Mesenchymal stem cell (in vitro differentiated cells and primary cell): ENCODE measurements around the gene RASL10A.
A peak's percentile ranks its signal among the peaks of the same experiment; 100 is the strongest.

Source experiments
- DNase-seq: peaks from one replicate; pipeline ENCODE4 v3.0.0-alpha.2; 2013
- H2AFZ ChIP-seq: one replicate; pipeline ENCODE4 v1.6.1; 2013; ENCODE audit warnings: low read depth, mild to moderate bottlenecking, control low read depth, inconsistent platforms, low read length, moderate library complexity
- H2AK5ac ChIP-seq: 2 replicates; pipeline ENCODE4 v1.6.1; 2013; ENCODE audit warnings: low read length, moderate library complexity, mild to moderate bottlenecking, inconsistent platforms; ENCODE audit not compliant: severe bottlenecking
- H2BK120ac ChIP-seq: one replicate; pipeline ENCODE4 v1.6.1; 2013; ENCODE audit warnings: low read depth, mild to moderate bottlenecking, inconsistent platforms, low read length, moderate library complexity
- H2BK12ac ChIP-seq, 2 experiments: one replicate each; pipeline ENCODE4 v1.6.1; 2013; ENCODE audit warnings: inconsistent platforms in 2 of 2, low read length in 2 of 2, mild to moderate bottlenecking in 2 of 2, moderate library complexity in 2 of 2, control low read depth in 1 of 2
- H2BK15ac ChIP-seq: one replicate; pipeline ENCODE4 v1.6.1; 2013; ENCODE audit warnings: mild to moderate bottlenecking, low read depth, inconsistent platforms; ENCODE audit not compliant: poor library complexity, severe bottlenecking
- H2BK5ac ChIP-seq: 2 replicates; pipeline ENCODE4 v1.6.1; 2013; ENCODE audit warnings: low read depth, mild to moderate bottlenecking, low read length, control low read depth, inconsistent platforms; ENCODE audit not compliant: poor library complexity, severe bottlenecking
- H3K14ac ChIP-seq, 2 experiments: one replicate each; pipeline ENCODE4 v1.6.1; 2013; ENCODE audit warnings: inconsistent platforms in 2 of 2, low read length in 2 of 2, control low read depth in 1 of 2, mild to moderate bottlenecking in 1 of 2, moderate library complexity in 1 of 2
- H3K18ac ChIP-seq, 2 experiments: one replicate each; pipeline ENCODE4 v1.6.1; 2013; ENCODE audit warnings: inconsistent platforms in 2 of 2, low read length in 2 of 2, control low read depth in 1 of 2, low read depth in 1 of 2, mild to moderate bottlenecking in 1 of 2
- H3K23ac ChIP-seq, 2 experiments: one replicate each; pipeline ENCODE4 v1.6.1; 2013; ENCODE audit warnings: inconsistent platforms in 2 of 2, low read length in 2 of 2, mild to moderate bottlenecking in 2 of 2, moderate library complexity in 2 of 2, control low read depth in 1 of 2
- H3K27ac ChIP-seq: 2 replicates; pipeline ENCODE4 v1.5.1; 2013; ENCODE audit warnings: mild to moderate bottlenecking, moderate library complexity, low read length, control low read depth, inconsistent platforms; ENCODE audit not compliant: poor library complexity, severe bottlenecking
- H3K27me3 ChIP-seq, 2 experiments: 2 replicates each; pipeline versions ENCODE4 v1.6.1 to v1.7.0; 2013; ENCODE audit warnings: low read length in 2 of 2, mild to moderate bottlenecking in 2 of 2, moderate library complexity in 2 of 2, control low read depth in 1 of 2, inconsistent platforms in 1 of 2; ENCODE audit not compliant: control insufficient read depth in 1 of 2, insufficient read depth in 1 of 2
- H3K36me3 ChIP-seq, 2 experiments: 2 replicates each; pipeline versions ENCODE4 v1.6.1 to v1.7.0; 2013; ENCODE audit warnings: low read length in 2 of 2, control low read depth in 1 of 2, inconsistent platforms in 1 of 2, low read depth in 1 of 2, mild to moderate bottlenecking in 1 of 2; ENCODE audit not compliant: insufficient read depth in 2 of 2, control insufficient read depth in 1 of 2
- H3K4ac ChIP-seq, 2 experiments: one replicate each; pipeline ENCODE4 v1.6.1; 2013; ENCODE audit warnings: inconsistent platforms in 2 of 2, low read length in 2 of 2, mild to moderate bottlenecking in 2 of 2, moderate library complexity in 2 of 2, control low read depth in 1 of 2, low read depth in 1 of 2
- H3K4me1 ChIP-seq: 2 replicates; pipeline ENCODE4 v1.6.1; 2013; ENCODE audit warnings: low read depth, low read length, control low read depth; ENCODE audit not compliant: control insufficient read depth, insufficient read depth
- H3K4me2 ChIP-seq: 2 replicates; pipeline ENCODE4 v1.6.1; 2013; ENCODE audit warnings: low read length, mild to moderate bottlenecking, inconsistent platforms; ENCODE audit not compliant: poor library complexity, severe bottlenecking
- H3K4me3 ChIP-seq, 2 experiments: 2 replicates each; pipeline versions ENCODE4 v1.5.1 to v1.7.0; 2013; ENCODE audit warnings: low read length in 2 of 2, mild to moderate bottlenecking in 2 of 2, control low read depth in 1 of 2, low read depth in 1 of 2; ENCODE audit not compliant: insufficient read depth in 1 of 2
- H3K79me1 ChIP-seq: replicated peaks from 2 replicates; pipeline ENCODE4 v1.6.1; 2013; ENCODE audit warnings: mild to moderate bottlenecking, control low read depth, low read length, inconsistent platforms; ENCODE audit not compliant: poor library complexity, severe bottlenecking
- H3K9ac ChIP-seq: 2 replicates; pipeline ENCODE4 v1.7.0; 2013; ENCODE audit warnings: mild to moderate bottlenecking, low read length, moderate library complexity
- H3K9me3 ChIP-seq: 2 replicates; pipeline ENCODE4 v1.7.0; 2013; ENCODE audit warnings: mild to moderate bottlenecking, low read length; ENCODE audit not compliant: control insufficient read depth
- H4K8ac ChIP-seq: one replicate; pipeline ENCODE4 v1.6.1; 2013; ENCODE audit warnings: inconsistent platforms, mild to moderate bottlenecking, low read length, moderate library complexity
- H4K91ac ChIP-seq: one replicate; pipeline ENCODE4 v1.6.1; 2013; ENCODE audit warnings: mild to moderate bottlenecking, low read length, inconsistent platforms
- WGBS: methylation state at CpG from one replicate; pipeline ENCODE4 v1.1.7; 2013; ENCODE audit warnings: mixed read lengths; 5-methylcytosine and 5-hydroxymethylcytosine counted together

Gene RASL10A

DNA sequence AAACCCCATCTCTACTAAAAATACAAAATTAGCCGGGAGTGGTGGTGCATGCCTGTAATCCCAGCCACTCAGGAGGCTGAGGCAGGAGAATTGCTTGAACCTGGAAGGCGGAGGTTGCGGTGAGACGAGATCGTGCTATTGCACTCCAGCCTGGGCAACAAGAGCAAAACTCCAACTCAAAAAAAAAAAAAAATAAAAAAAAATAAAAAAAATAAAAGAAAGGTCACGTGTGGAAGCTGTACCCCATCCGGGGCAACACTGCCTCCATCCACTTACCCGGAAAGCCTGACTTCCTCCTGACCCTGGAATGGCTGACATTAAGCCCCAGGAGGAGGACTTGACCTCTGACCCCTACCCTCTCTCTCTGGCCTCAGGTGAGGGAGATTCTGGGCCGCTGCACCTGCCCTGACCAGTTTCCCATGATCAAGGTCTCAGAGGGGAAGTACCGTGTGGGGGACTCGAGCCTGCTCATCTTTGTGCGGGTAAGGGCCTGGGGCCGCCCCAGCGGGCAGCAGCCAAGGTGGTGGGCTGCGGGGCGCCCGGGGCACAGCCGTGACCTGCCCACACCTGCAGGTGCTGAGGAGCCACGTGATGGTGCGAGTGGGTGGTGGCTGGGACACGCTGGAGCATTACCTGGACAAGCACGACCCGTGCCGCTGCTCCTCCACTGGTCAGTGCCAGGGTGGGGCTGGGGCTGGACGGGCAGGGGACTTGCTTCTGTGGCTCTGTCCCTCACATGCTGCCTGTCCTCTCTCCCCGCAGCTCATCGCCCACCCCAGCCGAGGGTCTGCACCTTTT, 5.2 kb downstream of the RASL10A start:
- Histone ChIP-seq H4K91ac (peak overlapping the region; percentile 52), H2AFZ (no peak overlapping the region)
- DNase-seq: peak; percentile 23

DNA sequence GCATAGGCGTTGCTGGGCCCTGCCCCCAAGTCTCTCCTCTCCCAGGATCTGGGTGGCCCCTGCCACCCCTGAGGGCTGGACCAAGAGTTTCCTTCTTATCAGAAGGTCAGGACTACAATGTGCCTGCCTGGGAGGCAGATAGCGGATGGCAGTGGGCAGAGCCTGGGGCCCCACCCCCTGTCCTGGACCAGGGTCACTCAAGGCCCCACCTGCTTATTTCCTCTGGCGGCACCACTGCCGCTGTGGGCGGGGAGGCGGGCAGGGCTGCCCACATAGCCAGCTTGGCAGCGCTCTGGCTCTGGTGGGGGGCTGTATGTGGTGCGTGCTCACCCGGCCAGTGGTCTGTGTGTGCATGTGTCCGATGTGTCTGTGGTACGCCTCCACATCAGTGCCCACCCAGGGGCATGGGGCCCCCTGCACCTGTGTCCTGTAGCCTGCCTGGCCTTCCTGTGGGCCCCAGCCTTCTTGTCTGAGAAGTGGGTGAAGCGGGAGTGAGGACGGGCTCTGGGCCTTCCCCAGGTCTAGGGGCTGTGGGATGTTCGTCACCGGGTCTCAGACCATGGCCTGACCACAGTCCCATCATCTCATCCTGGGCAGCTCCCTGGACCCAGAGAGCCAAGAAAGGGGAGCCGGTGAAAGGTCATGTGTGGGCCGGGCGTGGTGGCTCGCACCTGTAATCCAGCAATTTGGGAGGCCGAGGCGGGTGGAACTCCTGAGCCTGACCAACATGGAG, 6.0 kb downstream of the RASL10A start:
- 94% methylated on average over 20 of the region's 21 CpGs for WGBS
- peak overlapping the region; percentile 11 for H3K27ac ChIP-seq

More for the DNA sequence above, 5.2 kb downstream of the RASL10A start:
- Histone ChIP-seq H3K4me3 (no peak overlapping the region), H2BK15ac (no peak overlapping the region), H3K18ac (peak overlapping the region in 1 of 2 experiments; percentile 25), H4K8ac (no peak overlapping the region), H3K9me3 (no peaks in the 10 kb centered on the region), H3K4me1 (peaks cover 60% of the 10 kb centered on the region), H2BK12ac (peak overlapping the region in 1 of 2 experiments; percentile 2), H3K4me2 (peak overlapping the region; percentile 34), H3K27ac (no peak overlapping the region), H3K23ac (no peak overlapping the region), H3K79me1 (peaks cover 23% of the 10 kb centered on the region), H3K9ac (peak overlapping the region; percentile 17), H3K27me3 (peaks cover 14 to 26% of the 10 kb centered on the region in 2 experiments), H3K4ac (no peak overlapping the region), H3K36me3 (peaks cover 4 to 43% of the 10 kb centered on the region in 2 experiments), H2BK120ac (no peak overlapping the region), H3K14ac (no peak overlapping the region), H2BK5ac (no peak overlapping the region), H2AK5ac (peak overlapping the region; percentile 37)
- WGBS: 80% methylated on average over 24 of the region's 28 CpGs

DNA sequence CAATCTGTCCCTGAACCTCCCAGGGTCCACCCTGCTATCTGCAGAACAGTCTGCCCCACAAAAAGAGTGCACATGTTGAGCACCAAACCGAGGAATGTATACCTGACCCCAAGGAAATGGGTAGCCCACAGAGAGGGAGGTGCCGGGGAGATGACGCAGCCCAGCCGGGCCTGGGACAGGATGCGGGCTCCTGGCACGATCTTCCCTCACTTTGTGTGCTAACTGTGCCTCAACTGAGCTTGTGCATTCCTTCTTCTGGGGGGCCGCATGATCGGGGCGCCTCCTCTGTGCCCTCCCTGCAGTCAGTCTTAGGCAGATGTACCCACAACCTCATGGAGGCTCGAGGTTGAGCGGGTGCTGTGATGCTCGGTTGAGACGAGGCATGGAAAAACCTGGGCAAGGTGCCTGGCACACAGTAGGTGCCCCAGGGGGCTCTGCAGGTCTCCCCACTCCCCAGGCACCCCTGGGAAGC, 6.7 kb downstream of the RASL10A start:
- WGBS: 72% methylated on average over 13 of the region's 13 CpGs
- no peak overlapping the region for H3K4ac ChIP-seq
- H2BK120ac ChIP-seq: no peak overlapping the region
- H3K23ac ChIP-seq: no peak overlapping the region
- peaks cover 23% of the 10 kb centered on the region for H3K79me1 ChIP-seq
- peaks cover 52% of the 10 kb centered on the region for H3K4me1 ChIP-seq
- peak overlapping the region; percentile 33 for H2AK5ac ChIP-seq
- peaks cover 4 to 43% of the 10 kb centered on the region in 2 experiments for H3K36me3 ChIP-seq
- H2BK15ac ChIP-seq: no peak overlapping the region
- peak overlapping the region in 1 of 2 experiments; percentile 96 for H3K4me3 ChIP-seq
- peak overlapping the region; percentile 53 for H3K9ac ChIP-seq
- no peak overlapping the region for H2BK5ac ChIP-seq
- peak; percentile 45 for DNase-seq
- H4K91ac ChIP-seq: no peak overlapping the region
- H3K27me3 ChIP-seq: peaks cover 4 to 12% of the 10 kb centered on the region in 2 experiments
- no peak overlapping the region for H2BK12ac ChIP-seq
- no peak overlapping the region for H4K8ac ChIP-seq
- H2AFZ ChIP-seq: no peak overlapping the region
- no peak overlapping the region for H3K14ac ChIP-seq
- no peaks in the 10 kb centered on the region for H3K9me3 ChIP-seq
- H3K18ac ChIP-seq: no peak overlapping the region
- H3K4me2 ChIP-seq: peak overlapping the region; percentile 54
- H3K27ac ChIP-seq: peak overlapping the region; percentile 11

More for the DNA sequence above, 6.0 kb downstream of the RASL10A start:
- H2BK12ac ChIP-seq: peak overlapping the region in 1 of 2 experiments; percentile 47
- H2BK15ac ChIP-seq: no peak overlapping the region
- peaks cover 11 to 19% of the 10 kb centered on the region in 2 experiments for H3K27me3 ChIP-seq
- no peak overlapping the region for H3K14ac ChIP-seq
- no peak overlapping the region for H3K23ac ChIP-seq
- peak overlapping the region; percentile 47 for H2AK5ac ChIP-seq
- peak; percentile 12 for DNase-seq
- H3K4me3 ChIP-seq: peak overlapping the region in 1 of 2 experiments; percentile 96
- peaks cover 4 to 43% of the 10 kb centered on the region in 2 experiments for H3K36me3 ChIP-seq
- H2AFZ ChIP-seq: no peak overlapping the region
- peaks cover 23% of the 10 kb centered on the region for H3K79me1 ChIP-seq
- H2BK5ac ChIP-seq: no peak overlapping the region
- H3K4ac ChIP-seq: no peak overlapping the region
- H4K8ac ChIP-seq: no peak overlapping the region
- H3K4me2 ChIP-seq: peak overlapping the region; percentile 54
- no peak overlapping the region for H2BK120ac ChIP-seq
- H3K9me3 ChIP-seq: no peaks in the 10 kb centered on the region
- H3K18ac ChIP-seq: no peak overlapping the region
- peaks cover 53% of the 10 kb centered on the region for H3K4me1 ChIP-seq
- H3K9ac ChIP-seq: peak overlapping the region; percentile 53
- peak overlapping the region; percentile 70 for H4K91ac ChIP-seq
